ENCODE results near the gene BAG5. TPM values are rescaled to one million over a fixed set of nuclear protein-coding genes. Genes with fewer than 3 reads are reported as not detected.

The BAG5 gene
- total RNA-seq, 1 donor from 2014 or later, result 32.1 TPM

DNA sequence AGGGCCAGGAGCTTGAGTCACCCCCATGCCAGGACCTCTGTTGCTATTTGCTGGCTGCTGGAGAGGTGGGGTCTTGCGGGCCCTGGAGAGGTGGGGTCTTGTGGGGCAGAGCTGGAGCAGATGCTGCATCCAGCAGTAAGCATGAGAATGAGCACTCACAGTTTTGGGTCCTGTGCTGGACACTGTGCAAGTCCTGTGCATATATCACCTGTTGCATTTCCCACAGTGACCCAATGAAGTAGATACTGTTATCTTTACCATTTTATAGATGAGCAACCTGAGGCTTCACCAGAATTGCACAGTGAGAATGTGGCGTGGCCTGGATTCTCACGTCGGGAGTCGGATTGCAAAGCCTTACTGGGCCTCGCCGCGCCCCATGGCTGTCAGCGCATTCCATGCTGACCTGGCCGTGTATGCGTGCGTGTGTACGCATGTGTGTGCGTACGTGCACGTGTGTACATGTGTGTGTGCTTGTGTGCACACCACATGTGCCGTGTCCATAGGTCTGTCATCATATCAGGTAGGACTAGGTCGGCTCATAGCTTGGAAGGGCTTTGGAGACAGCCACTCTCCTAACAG is 12.3 kb upstream of the BAG5 start:
- Mint-ChIP-seq H3K4me3 (no peak overlapping the region), H3K27ac (ENCODE audit: unreplicated experiment) (no peak overlapping the region), H3K27me3 (ENCODE audit: low read depth) (no peaks in the 10 kb centered on the region), H3K4me1 (peaks cover 24% of the 10 kb centered on the region), H3K9me3 (no peaks in the 10 kb centered on the region), H3K36me3 (ENCODE audit: low read depth) (peaks cover 5% of the 10 kb centered on the region)
- TF ChIP-seq, protein P1, sequence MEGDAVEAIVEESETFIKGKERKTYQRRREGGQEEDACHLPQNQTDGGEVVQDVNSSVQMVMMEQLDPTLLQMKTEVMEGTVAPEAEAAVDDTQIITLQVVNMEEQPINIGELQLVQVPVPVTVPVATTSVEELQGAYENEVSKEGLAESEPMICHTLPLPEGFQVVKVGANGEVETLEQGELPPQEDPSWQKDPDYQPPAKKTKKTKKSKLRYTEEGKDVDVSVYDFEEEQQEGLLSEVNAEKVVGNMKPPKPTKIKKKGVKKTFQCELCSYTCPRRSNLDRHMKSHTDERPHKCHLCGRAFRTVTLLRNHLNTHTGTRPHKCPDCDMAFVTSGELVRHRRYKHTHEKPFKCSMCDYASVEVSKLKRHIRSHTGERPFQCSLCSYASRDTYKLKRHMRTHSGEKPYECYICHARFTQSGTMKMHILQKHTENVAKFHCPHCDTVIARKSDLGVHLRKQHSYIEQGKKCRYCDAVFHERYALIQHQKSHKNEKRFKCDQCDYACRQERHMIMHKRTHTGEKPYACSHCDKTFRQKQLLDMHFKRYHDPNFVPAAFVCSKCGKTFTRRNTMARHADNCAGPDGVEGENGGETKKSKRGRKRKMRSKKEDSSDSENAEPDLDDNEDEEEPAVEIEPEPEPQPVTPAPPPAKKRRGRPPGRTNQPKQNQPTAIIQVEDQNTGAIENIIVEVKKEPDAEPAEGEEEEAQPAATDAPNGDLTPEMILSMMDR (conservative IDR thresholded peaks at IDR 0.05), result no peak
- DNase-seq (ENCODE audit: low read depth, low spot score), result no peak

DNA sequence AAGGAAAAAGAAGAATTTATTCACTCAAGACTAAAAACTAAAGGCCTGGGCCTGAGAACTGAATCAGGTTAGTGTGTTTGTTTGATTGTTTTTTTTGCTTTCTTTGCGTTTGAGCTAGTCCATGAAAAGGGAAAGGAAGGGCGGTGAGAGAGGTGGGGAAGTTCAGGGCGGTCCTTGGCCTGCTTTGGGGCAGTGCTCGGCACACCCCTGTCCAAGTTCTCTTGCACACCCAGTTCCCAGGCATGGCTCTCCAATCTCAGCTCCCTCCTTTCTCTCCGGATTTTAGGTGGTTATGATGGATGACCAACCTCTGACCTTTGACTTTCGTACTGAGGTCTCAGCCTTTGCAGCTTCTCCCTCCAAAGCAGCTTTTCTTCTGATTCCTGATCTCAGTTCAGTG is 11.6 kb upstream of the BAG5 start:
- Mint-ChIP-seq H3K27me3 (ENCODE audit: low read depth) (no peaks in the 10 kb centered on the region), H3K9me3 (no peaks in the 10 kb centered on the region), H3K4me3 (no peak overlapping the region), H3K4me1 (peaks cover 29% of the 10 kb centered on the region), H3K36me3 (ENCODE audit: low read depth) (peaks cover 5% of the 10 kb centered on the region), H3K27ac (ENCODE audit: unreplicated experiment) (no peak overlapping the region)
- TF ChIP-seq, protein P1 (conservative IDR thresholded peaks at IDR 0.05), result no peak
- DNase-seq (ENCODE audit: low read depth, low spot score), result no peak

DNA sequence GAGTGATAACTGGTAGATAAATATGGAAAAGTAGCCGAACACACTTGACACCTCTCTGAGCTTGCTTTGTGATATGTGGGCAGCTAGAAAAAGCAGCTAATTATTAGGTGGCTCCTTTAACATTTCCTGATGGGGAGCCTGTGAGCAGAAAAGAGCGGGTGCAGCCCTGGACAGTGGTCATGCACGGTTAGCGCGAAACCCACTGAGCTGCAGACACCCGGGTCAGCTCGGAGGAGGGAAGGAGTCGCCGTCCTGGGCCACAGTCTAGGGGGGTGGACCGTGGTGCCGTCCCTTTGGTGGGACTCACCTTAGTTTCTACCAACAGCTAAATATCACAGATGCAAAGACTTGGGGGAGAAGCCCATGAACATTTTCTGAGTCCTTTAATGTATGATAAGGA is 7.0 kb upstream of the BAG5 start:
- Mint-ChIP-seq H3K27me3 (ENCODE audit: low read depth) (no peaks in the 10 kb centered on the region), H3K27ac (ENCODE audit: unreplicated experiment) (peak overlapping the region; percentile 92), H3K4me1 (peaks cover 23% of the 10 kb centered on the region), H3K9me3 (no peaks in the 10 kb centered on the region), H3K4me3 (peak overlapping the region; percentile 53), H3K36me3 (ENCODE audit: low read depth) (peaks cover 2% of the 10 kb centered on the region)
- TF ChIP-seq, protein P1 (conservative IDR thresholded peaks at IDR 0.05), result no peak
- DNase-seq (ENCODE audit: low read depth, low spot score), result no peak

DNA sequence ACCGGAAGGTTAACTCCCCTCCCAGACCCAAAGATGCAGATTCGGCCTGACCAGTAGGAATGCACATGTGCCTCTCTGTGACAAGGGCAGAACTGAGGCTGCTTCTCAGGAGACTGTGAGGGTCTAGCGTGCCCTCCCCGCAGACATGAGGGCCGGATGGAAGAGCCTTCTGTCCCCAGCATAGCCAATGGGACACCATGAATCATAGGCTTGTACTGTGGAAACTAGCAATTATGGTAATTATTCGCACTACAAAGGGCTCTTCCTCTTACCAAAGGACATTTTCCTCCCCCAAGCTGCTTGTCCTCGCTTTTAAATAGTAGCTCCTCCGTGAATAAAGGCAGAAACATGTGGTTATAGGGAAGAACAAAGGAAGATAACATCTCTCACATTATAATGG is 6.5 kb upstream of the BAG5 start:
- DNase-seq (ENCODE audit: low read depth, low spot score), result no peak
- H3K4me1 Mint-ChIP-seq, result peaks cover 23% of the 10 kb centered on the region
- H3K27ac Mint-ChIP-seq (ENCODE audit: unreplicated experiment), result peak overlapping the region; percentile 92
- TF ChIP-seq, protein P1 (conservative IDR thresholded peaks at IDR 0.05), result no peak
- H3K9me3 Mint-ChIP-seq, result no peaks in the 10 kb centered on the region
- H3K36me3 Mint-ChIP-seq (ENCODE audit: low read depth), result peaks cover 2% of the 10 kb centered on the region
- H3K4me3 Mint-ChIP-seq, result peak overlapping the region; percentile 53
- no peaks in the 10 kb centered on the region for H3K27me3 Mint-ChIP-seq (ENCODE audit: low read depth)

GRCh38 chr14:103563844-103564505 is 1.5 kb upstream of the BAG5 start:
- Mint-ChIP-seq H3K4me3 (peak overlapping the region; percentile 92), H3K36me3 (ENCODE audit: low read depth) (peaks cover 7% of the 10 kb centered on the region), H3K4me1 (peaks cover 45% of the 10 kb centered on the region), H3K27me3 (ENCODE audit: low read depth) (no peaks in the 10 kb centered on the region), H3K9me3 (no peaks in the 10 kb centered on the region), H3K27ac (ENCODE audit: unreplicated experiment) (no peak overlapping the region)
- TF ChIP-seq, protein P1 (conservative IDR thresholded peaks at IDR 0.05), result no peak
- DNase-seq (ENCODE audit: low read depth, low spot score), result no peak
